Adrenal gland (tissue), 12 donors: ENCODE data around the gene ARMC2. TPM values are rescaled to one million over a fixed set of nuclear protein-coding genes. Genes with fewer than 3 reads are reported as not detected.
A peak's percentile ranks its signal among the peaks of the same experiment; 100 is the strongest.

ENCODE experiments used
- DNase-seq, 7 donors: peaks; one replicate each; pipeline ENCODE4 v3.0.0-alpha.2; 2019 to 2020
- H3K27ac ChIP-seq, 5 donors: fragments of 200-600 bp; sonication (generic) in 4 of 5; 1 replicate in 3 of 5; 2 replicates in 2 of 5; pipeline versions ENCODE4 v1.5.1 to v1.8.0; 2016 to 2020; ENCODE audit warnings: mild to moderate bottlenecking in 1 of 5
- H3K27me3 ChIP-seq: fragments of 200-600 bp; 2 replicates; pipeline ENCODE4 v1.8.0; 2021
- H3K36me3 ChIP-seq, 2 donors: fragments of 200-600 bp; replicated peaks in 1 of 2; 1 replicate in 1 of 2; 2 replicates in 1 of 2; pipeline versions ENCODE4 v1.5.1 to v1.8.0; 2018 to 2022
- H3K4me1 ChIP-seq, 2 donors: fragments of 200-600 bp; replicated peaks in 1 of 2; 1 replicate in 1 of 2; 2 replicates in 1 of 2; pipeline versions ENCODE4 v1.5.1 to v1.8.0; 2018 to 2021
- H3K4me3 ChIP-seq, 4 donors: fragments of 200-600 bp; sonication (generic) in 3 of 4; one replicate each; pipeline ENCODE4 v1.5.1; 2016 to 2018
- H3K9me3 ChIP-seq, 3 donors: fragments of 200-600 bp; sonication (generic) in 1 of 3; replicated peaks in 1 of 3; 1 replicate in 2 of 3; 2 replicates in 1 of 3; pipeline versions ENCODE4 v1.5.1 to v1.8.0; 2016 to 2021
- CTCF ChIP-seq, 6 experiments: fragments of 450-650 bp in 4 of 6; fragments of 200-600 bp in 2 of 6; sonication (generic) in 1 of 6; IDR thresholded peaks; 1 replicate in 5 of 6; 2 replicates in 1 of 6; pipeline versions ENCODE4 v1.5.1 to v1.8.0; 2016 to 2021; ENCODE audit warnings: antibody characterized with exemption in 6 of 6, mild to moderate bottlenecking in 2 of 6, moderate library complexity in 1 of 6
- POLR2A ChIP-seq, 2 donors: fragments of 450-650 bp; IDR thresholded peaks; one replicate each; pipeline ENCODE4 v1.6.1; 2017; ENCODE audit warnings: antibody characterized with exemption in 2 of 2, mild to moderate bottlenecking in 2 of 2, moderate library complexity in 1 of 2
- WGBS, 4 donors: extraction: QIAGEN DNeasy Blood & Tissue Kit in 2 of 4; methylation state at CpG; one replicate each; pipeline versions ENCODE4 v1.1.5 to v1.1.7; 2013 to 2017; 5-methylcytosine and 5-hydroxymethylcytosine counted together
- intact Hi-C, 2 donors: fragments of 100-400 bp; cut with DNase I; formaldehyde crosslinking; loops; one replicate each; pipeline versions ENCODE4 v1.14.1 to v1.15.0; 2022 to 2023
- polyA plus RNA-seq, 3 donors: library from polyadenylated mRNA; stranded (reverse); fragments of 200-250 nt in 2 of 3; fragments of 350-450 nt in 1 of 3; fragmentation: Illumina TruSeq in 1 of 3; extraction: RNeasy Lipid Tissue Mini Kit (QIAGEN cat#74804) in 1 of 3; gene quantifications; one replicate each; pipeline ENCODE4 v1.2.3, GENCODE V29; 2013 to 2014
- total RNA-seq, 9 donors: library from RNA; depleted of rRNA in 4 of 9; stranded (reverse); fragments of >200 nt in 4 of 9; fragments of 120-200 nt in 1 of 9; fragmentation: NEBNext Ultra II Directional in 1 of 9; extraction: Animal tissue kit (Norgen Biotek cat#: 25700) in 1 of 9; gene quantifications; one replicate each; pipeline versions ENCODE4 v1.1.0 to v1.2.4, GENCODE V29; 2013 to 2023
- donor health status: healthy with polysubstance abuse.
- donor health status: Bipolar disorder and iron deficiency.
- donor health status: DM: yes; HTN: yes; CAD: no.
- donor health status: DM: no; HTN: no; CAD: no.
- donor health status: DM: no; HTN: no; CAD: no.
- donor health status: DM: yes; HTN: yes; CAD: no.

Gene ARMC2
- total and polyA plus RNA-seq, 12 donors, result 2.1 to 7.8 (median 6.4) TPM

DNA sequence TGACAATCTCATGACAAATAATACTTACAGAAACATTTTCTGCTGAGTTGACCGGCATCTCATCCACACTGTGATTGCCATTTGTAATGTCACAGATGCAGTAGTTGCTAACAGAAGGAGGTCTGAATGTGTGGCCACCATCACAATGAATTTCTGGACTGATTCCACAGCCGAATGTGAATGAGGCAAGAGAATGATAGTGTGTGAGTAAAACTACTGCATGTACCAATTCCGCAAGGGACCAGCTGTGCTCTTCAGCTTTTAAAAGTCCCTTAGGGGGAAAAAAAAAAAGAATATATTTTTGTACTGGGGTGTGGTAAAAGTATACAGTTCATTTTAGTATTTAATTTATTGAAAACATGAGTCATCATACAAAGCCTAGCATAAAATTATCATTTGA is 150.3 kb downstream of the ARMC2 start:
- WGBS, 4 donors, result 86 to 97% (median 93%) methylated on average over 3 of the region's 3 CpGs
- Histone ChIP-seq H3K27ac (no peak overlapping the region), H3K27me3 (no peaks in the 10 kb centered on the region), H3K36me3 (peaks cover 0 to 50% of the 10 kb centered on the region in 2 donors), H3K4me1 (peaks cover 24 to 44% of the 10 kb centered on the region in 2 donors), H3K4me3 (no peak overlapping the region), H3K9me3 (no peaks in the 10 kb centered on the region)
- no peak for DNase-seq
- intact Hi-C loops, result no loop called here
- no peak for TF ChIP-seq CTCF (IDR thresholded peaks at IDR 0.05)
- TF ChIP-seq POLR2A (IDR thresholded peaks at IDR 0.05), result no peak

GRCh38 chr6:108999428-108999827 is 151.2 kb downstream of the ARMC2 start:
- no peak overlapping the region for H3K27ac ChIP-seq

DNA sequence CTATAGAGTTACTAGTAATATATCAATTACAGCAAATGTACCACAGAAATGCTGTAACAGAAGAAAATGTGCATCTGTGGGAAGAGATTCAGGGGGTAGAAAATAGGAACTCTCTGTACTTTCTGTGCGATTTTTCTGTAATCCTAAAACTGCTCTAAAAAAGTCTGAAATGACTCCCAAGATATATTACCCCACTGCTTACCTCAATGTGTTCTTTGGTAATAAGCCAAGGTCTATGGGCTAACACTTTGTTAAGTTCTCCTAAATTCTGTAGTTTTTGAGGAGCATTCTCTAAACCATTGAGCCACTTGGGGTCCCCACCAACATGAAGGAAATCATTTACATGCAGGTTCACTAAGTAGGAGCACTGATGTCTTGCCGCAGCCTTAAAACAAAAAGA is 152.1 kb downstream of the ARMC2 start:
- DNase-seq, result no peak
- H3K27me3 ChIP-seq, result no peaks in the 10 kb centered on the region
- no peak for TF ChIP-seq CTCF (IDR thresholded peaks at IDR 0.05)
- TF ChIP-seq POLR2A (IDR thresholded peaks at IDR 0.05), result no peak
- H3K4me3 ChIP-seq, result no peak overlapping the region
- H3K36me3 ChIP-seq, result peaks cover 0 to 38% of the 10 kb centered on the region in 2 donors
- WGBS, 4 donors, result 57 to 74% (median 65%) methylated on average over 2 of the region's 2 CpGs
- peaks cover 29 to 59% of the 10 kb centered on the region in 2 donors for H3K4me1 ChIP-seq
- no peak overlapping the region for H3K27ac ChIP-seq
- intact Hi-C loops, result loop anchor here (10.0 kb wide), 2 partner anchors 65 to 75 kb away; no protein-coding TSS in a partner anchor
- no peaks in the 10 kb centered on the region for H3K9me3 ChIP-seq

More at GRCh38 chr6:108999428-108999827, 151.2 kb downstream of the ARMC2 start:
- H3K4me1 ChIP-seq, result peaks cover 29 to 53% of the 10 kb centered on the region in 2 donors
- no peak overlapping the region for H3K4me3 ChIP-seq
- TF ChIP-seq POLR2A (IDR thresholded peaks at IDR 0.05), result no peak
- no peak for TF ChIP-seq CTCF (IDR thresholded peaks at IDR 0.05)
- no peak for DNase-seq
- peaks cover 0 to 41% of the 10 kb centered on the region in 2 donors for H3K36me3 ChIP-seq
- intact Hi-C loops, result no loop called here
- H3K27me3 ChIP-seq, result no peaks in the 10 kb centered on the region
- H3K9me3 ChIP-seq, result no peaks in the 10 kb centered on the region
- WGBS, 4 donors, result 93 to 98% (median 94%) methylated on average over 5 of the region's 5 CpGs

DNA sequence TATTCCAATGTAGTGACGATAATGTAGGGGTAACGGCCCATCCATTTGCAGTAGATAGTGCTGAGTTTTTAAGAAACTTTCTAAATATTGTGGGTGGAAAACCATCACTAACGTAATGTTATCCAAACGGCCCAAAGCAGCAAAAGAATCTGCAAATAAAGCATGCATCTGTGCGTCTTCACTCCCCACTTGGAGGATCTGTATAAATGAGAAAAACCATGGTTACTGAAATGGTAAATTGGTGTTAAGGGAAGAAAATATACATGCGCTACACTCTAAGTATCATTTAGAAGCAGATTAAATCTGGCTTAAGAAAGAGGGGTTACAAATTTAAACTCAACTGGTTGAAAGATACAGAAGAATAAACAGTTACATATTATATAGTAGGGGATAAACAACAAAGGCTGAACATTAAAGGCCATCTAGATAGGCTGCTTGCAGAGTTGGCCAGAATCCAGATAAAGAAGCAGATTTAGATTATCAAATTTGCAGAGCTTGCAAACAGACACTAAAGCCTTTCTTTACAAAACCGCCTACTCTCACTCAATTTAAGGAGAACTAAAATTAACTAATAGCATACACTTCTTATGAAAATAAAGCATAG is 153.2 kb downstream of the ARMC2 start:
- WGBS, 4 donors, result 73 to 78% (median 75%) methylated on average over 7 of the region's 7 CpGs
- peak overlapping the region in 2 of 5 donors; percentile 57 to 69 for H3K27ac ChIP-seq
- TF ChIP-seq POLR2A (IDR thresholded peaks at IDR 0.05), result no peak
- TF ChIP-seq CTCF (IDR thresholded peaks at IDR 0.05), result no peak

More for the DNA sequence above, 153.2 kb downstream of the ARMC2 start:
- peak in 1 of 7 donors; percentile 7 for DNase-seq
- Histone ChIP-seq H3K4me1 (peaks cover 29 to 65% of the 10 kb centered on the region in 2 donors), H3K9me3 (no peaks in the 10 kb centered on the region), H3K4me3 (peak overlapping the region in 1 of 4 donors; percentile 39), H3K27me3 (no peaks in the 10 kb centered on the region), H3K36me3 (peaks cover 0 to 29% of the 10 kb centered on the region in 2 donors)
- intact Hi-C loops, result loop anchor here (10.0 kb wide), 2 partner anchors 63 to 73 kb away; no protein-coding TSS in a partner anchor
